Activated naive CD4-positive, alpha-beta T cell treated with Interleukin-2 at 50 U/mL for 16 hours (primary cell): ENCODE results near the gene TAOK3.
"Not testable (repeated sequence)": the region's sequence is repeated elsewhere in the genome, so short reads cannot be mapped to it uniquely, and the experiment has no call there.

Experiments
- DNase-seq: peaks from one replicate; pipeline ENCODE4 v3.0.0-alpha.2; 2020

The TAOK3 gene

DNA sequence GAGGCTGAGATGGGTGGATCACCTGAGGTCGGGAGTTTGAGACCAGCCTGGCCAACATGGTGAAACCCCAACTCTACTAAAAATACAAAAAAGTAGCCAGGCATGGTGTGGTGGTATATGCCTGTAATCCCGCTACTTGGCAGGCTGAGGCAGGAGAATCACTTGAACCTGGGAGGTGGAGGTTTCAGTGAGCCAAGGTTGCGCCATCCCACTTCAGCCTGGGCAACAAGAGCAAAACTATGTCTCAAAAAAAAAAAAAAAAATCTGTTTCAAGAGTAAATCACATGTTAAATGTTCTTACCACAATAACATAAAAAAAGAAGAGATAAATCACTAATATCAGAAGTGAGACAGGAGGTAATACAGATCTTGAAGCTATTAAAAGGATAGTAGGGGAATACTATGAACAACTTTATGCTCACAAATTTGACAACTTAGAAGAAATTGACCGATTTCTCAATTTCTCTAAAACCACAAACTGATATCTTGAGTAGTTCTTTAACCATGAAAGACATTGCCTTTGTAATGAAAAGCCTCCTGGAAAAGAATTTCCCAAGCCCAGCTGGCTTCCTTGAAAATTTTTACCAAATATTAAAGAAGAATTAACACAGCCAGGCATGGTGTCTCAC lies 37.7 kb downstream of the TAOK3 start:
- no peak for DNase-seq

DNA sequence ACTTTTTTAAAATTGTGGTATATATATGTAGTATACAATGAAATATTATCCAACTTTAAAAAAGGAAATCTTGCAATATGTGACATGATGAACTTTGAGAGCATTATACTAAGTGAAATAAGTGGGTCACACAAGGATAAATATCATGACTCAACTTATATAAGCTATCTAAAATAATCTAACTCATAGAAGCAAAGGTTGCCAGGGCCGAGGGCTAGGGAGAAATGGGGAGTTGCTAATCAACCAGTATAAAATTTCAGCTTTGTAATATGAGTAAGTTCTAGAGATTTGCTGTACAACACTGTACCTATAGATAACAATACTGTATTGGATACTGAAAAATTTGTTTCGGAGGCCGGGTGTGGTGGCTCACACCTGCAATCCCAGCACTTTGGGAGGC lies 38.5 kb downstream of the TAOK3 start:
- DNase-seq, result no peak

DNA sequence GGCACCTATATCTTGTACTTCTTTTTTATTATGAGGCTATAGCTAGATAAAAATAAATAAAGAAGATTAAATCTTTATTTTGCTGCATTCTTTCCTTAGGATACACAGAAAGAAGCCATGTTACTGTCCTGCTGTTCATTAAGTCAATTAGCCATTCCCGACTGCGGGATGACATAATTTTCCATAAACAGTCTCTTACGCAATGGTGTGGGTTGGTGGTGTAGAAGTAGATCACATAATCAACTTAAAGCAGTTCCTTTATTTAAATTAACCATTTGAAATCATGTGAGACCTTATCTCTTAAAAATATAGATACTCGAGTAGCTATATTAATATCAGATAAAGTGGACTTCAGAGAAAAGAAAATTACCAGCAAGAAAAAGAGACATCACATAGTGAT lies 40.2 kb downstream of the TAOK3 start:
- no peak for DNase-seq

GRCh38 chr12:118330421-118331018 lies 42.2 kb downstream of the TAOK3 start:
- no peak for DNase-seq

DNA sequence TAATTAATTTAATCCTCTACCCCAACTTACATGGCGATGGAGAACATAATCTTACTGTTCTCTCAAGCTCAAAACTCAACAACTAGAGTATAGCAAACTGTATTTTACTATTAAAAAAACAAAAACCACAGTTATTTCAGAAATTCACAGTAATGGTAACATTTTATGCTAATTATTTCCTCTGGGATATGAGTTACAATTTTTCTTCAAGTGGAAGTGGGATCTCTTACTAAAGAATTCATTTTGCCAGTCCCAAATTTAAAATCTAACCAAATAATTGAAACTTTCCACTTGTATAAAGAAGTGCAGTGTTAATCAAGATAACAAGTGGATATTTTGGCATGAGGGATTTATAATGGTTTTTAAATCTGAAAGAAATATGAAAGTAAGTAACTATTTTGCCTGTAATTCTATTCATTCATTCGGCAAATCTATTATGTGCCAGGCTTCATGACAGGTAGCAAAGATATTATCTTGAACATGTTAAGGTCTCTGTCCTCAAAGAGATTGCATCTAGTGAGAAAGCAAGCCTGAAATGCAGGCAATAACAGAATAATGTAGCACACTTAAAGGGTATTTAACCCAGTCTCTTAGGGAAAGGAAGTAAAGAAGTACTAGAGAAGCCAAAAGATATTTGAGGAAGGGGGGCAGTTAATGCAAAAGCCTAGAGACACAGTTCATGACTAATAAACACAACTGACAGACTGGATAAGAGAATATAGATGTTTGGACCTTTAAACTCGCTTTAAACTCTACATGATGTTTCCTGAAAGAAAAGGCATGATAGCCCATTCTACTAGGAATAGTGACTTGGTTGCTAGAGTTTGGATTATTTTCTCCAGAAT lies 44.0 kb downstream of the TAOK3 start:
- DNase-seq, result no peak

DNA sequence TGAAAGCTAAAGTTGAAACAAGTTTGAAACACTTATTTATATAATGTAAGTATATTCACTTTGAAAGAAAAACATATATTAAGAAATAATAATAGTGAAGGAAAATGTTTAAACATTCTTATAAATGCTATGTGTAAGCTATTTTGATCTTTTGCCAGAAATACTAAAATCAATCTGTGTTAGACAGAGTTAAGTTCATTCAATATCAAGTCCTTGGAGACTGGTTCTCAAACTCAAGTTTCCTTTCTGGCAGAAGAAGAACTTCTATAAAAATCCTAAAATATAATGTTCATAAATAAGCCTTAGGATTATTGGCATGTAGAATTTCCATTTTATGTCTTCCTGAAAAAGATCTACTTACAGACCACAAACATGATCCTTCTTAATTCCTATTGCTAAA lies 45.3 kb downstream of the TAOK3 start:
- no peak for DNase-seq

GRCh38 chr12:118326991-118327390 lies 45.7 kb downstream of the TAOK3 start:
- no peak for DNase-seq

DNA sequence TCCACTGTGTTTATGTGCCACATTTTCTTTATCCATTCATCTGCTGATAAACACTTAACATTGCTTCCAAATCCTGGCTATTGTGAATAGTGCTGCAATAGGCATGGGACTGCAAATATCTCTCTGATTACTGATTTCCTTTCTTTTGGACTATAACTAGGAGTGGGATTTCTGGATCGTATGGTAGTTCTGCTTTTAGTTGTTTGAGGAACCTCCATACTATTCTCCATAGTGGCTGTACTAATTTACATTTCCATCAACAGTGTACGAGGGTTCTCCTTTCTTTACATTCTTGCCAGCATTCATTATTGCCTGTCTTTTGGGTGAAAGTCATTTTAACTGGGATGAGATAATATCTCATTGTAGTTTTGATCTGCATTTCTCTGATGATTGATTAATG lies 47.6 kb downstream of the TAOK3 start:
- no peak for DNase-seq

GRCh38 chr12:118319627-118320026 lies 53.1 kb downstream of the TAOK3 start:
- no peak for DNase-seq

DNA sequence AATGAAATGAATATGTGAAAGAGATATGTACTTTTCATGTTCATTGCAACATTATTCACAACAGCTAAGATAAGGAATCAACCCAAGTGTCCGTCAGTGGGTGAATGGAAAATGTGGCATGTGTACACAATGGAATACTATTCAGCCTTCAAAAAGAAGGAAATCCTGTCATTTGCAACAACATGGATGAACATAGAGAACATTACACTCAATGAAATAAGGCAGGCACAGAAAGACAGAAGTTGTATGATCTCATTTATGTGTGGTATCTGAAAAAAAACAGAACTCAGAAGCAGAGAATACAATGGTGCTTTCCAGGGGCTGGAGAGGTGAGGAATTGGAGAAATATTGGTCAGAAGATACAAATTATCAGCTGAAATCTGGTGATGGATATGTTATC lies 54.0 kb downstream of the TAOK3 start:
- no peak for DNase-seq

- DNase-seq, result no peak
Observed at GRCh38 chr12:118317729-118318128, 55.0 kb downstream of the TAOK3 start.

DNA sequence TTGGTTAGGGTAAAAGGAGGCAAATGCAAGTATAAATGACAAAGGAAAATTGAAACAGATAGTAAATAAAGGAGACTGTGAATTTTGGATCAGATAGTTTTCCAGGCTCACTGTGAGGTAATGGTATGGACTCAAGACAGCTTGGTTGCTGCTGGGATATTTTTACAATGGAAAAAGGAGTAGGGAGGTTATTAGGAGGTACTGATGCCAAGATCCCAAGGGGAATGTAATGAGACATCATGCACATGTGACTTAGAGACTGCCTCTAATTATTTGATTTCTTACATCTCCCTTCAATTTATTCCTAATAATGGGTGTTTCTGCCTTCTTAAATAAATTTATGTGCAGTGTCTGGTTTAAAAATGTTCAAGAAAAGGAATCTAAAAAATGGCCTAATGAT lies 56.9 kb downstream of the TAOK3 start:
- no peak for DNase-seq

DNA sequence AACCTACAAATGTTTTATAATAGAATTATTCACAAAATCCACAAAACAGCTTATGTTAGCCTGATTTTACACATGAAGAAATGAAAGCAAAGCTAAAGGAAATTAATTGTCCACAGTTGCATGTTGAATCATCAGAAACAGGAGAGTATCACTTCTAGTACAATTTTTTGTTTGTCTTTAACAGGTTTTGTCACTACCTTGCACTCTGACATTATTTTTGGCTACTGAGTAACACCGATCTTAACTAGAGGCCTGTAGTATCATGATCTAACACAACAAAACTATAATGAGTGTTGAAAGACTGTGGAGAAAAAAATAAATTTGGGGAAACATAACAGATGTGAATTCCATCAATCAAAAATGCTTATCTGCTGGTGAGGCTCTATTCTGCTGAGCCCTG lies 60.1 kb downstream of the TAOK3 start:
- no peak for DNase-seq

- DNase-seq, result no peak
Observed at GRCh38 chr12:118311666-118312065, 61.0 kb downstream of the TAOK3 start.

- DNase-seq, result no peak
Observed at GRCh38 chr12:118310320-118310719, 62.4 kb downstream of the TAOK3 start.

- DNase-seq, result not testable (repeated sequence)
Observed at GRCh38 chr12:118308006-118308405, 64.7 kb downstream of the TAOK3 start.

- DNase-seq, result peak; percentile 63
Observed at GRCh38 chr12:118307069-118307954, 65.4 kb downstream of the TAOK3 start.

GRCh38 chr12:118304093-118304492 lies 68.6 kb downstream of the TAOK3 start:
- no peak for DNase-seq

DNA sequence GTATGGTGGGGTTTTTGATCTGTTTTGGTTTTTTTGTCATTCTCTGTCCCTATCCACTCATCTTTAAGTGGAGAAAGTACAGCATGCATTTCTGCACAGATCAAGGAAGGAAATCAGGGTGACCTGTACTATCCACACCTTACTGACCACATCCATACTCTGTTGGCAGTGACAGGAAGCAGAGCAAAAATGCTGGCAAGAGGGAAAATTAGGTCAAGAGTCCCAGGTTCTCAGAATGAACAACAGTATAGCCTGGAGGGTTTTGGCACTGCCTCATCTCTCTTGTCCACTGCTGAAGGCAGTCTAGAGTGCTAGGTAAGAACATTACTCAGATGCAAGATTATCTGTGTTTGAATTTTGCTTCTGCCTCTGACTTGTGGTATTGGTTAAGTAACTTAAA lies 70.7 kb downstream of the TAOK3 start:
- no peak for DNase-seq

DNA sequence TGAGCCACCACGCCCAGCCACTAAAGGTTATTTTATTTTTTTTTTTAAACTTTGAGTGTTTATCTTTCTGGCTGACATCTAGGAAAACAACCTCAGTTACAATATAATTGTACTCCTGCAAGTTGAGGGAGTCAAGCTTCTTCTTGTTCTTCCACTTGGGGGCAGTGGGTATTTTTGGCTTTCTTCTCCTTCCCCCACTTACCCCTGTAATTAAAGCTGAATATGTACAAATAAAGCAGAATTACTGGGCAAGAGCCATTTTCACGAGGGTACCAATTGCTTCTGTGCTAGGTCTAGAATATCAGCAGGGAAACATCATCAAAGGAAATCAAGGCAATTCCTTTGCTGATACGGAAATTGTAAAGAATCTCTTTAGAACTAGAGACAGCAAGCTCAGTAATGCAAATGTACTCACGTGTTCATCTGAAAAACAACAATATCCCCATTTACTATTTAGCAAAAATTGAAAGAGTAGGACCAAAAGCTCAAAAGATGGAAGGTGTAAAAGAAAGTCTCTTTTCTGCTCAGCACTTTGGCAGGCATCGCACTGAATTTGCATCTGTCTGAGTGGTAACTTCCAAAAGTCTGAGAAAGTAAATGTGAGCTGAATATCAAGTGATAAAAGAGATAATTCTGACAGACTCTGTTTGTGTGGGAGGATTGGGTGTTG lies 72.8 kb downstream of the TAOK3 start:
- DNase-seq, result no peak

GRCh38 chr12:118297284-118297683 lies 75.4 kb downstream of the TAOK3 start:
- no peak for DNase-seq

DNA sequence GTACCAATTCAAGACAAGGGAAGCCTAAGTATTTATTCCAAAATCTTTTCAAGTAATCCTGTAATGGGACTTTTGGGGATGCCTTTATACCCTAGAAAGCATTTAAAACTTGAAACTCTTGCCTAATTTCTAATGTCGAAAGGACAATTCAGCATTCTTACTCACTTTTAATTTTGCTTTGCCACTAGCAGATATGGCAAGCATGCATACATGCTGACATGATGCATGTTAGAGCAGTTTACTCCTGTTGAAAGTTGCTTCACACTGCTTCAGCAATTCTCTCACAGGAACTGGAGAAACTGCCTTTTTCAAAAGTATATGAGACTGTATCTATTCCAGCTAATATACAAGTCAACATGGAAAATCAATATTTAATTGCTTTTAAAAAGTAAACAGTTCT lies 79.9 kb downstream of the TAOK3 start:
- DNase-seq, result no peak

GRCh38 chr12:118290130-118290529 lies 82.6 kb downstream of the TAOK3 start:
- no peak for DNase-seq
